ENCODE data around the gene KIRREL3. TPM values are rescaled to one million over a fixed set of nuclear protein-coding genes. Genes with fewer than 3 reads are reported as not detected.

The KIRREL3 gene
- total RNA-seq, 2 donors from 2014 or later: 0.28 TPM; not detected in 1

GRCh38 chr11:126627421-126627820 lies 373.1 kb downstream of the KIRREL3 start:
- Histone ChIP-seq H3K36me3 (no peaks in the 10 kb centered on the region), H3K27ac (no peak overlapping the region), H3K4me3 (no peak overlapping the region), H3K27me3 (replicated peaks; ENCODE audit: insufficient read depth) (no peaks in the 10 kb centered on the region), H3K4me1 (replicated peaks) (no peaks in the 10 kb centered on the region), H3K9me3 (no peaks in the 10 kb centered on the region)
- TF ChIP-seq POLR2AphosphoS5 (IDR thresholded peaks at IDR 0.05): no peak
- no peak for TF ChIP-seq POLR2A (IDR thresholded peaks at IDR 0.05)
- no peak for TF ChIP-seq CTCF (IDR thresholded peaks at IDR 0.05)
- DNase-seq (ENCODE audit: low spot score): no peak
- WGBS: 86% methylated on average over 7 of the region's 7 CpGs
- intact Hi-C loops (cut with DNase I): no loop called here

GRCh38 chr11:126624506-126624905 lies 376.1 kb downstream of the KIRREL3 start:
- DNase-seq (ENCODE audit: low spot score): no peak
- H3K4me1 ChIP-seq (replicated peaks): no peaks in the 10 kb centered on the region
- intact Hi-C loops (cut with DNase I): no loop called here
- H3K9me3 ChIP-seq: no peaks in the 10 kb centered on the region
- H3K4me3 ChIP-seq: no peak overlapping the region
- TF ChIP-seq POLR2AphosphoS5 (IDR thresholded peaks at IDR 0.05): no peak
- no peak for TF ChIP-seq CTCF (IDR thresholded peaks at IDR 0.05)
- no peak for TF ChIP-seq POLR2A (IDR thresholded peaks at IDR 0.05)
- H3K27ac ChIP-seq: no peak overlapping the region
- H3K27me3 ChIP-seq (replicated peaks; ENCODE audit: insufficient read depth): no peaks in the 10 kb centered on the region
- 46% methylated on average over 7 of the region's 7 CpGs for WGBS
- no peaks in the 10 kb centered on the region for H3K36me3 ChIP-seq

- WGBS: 86% methylated on average over 3 of the region's 3 CpGs
- H3K36me3 ChIP-seq: no peaks in the 10 kb centered on the region
- no peaks in the 10 kb centered on the region for H3K9me3 ChIP-seq
- no peak overlapping the region for H3K27ac ChIP-seq
- intact Hi-C loops (cut with DNase I): no loop called here
- DNase-seq (ENCODE audit: low spot score): no peak
- no peaks in the 10 kb centered on the region for H3K4me1 ChIP-seq (replicated peaks)
- no peak overlapping the region for H3K4me3 ChIP-seq
- TF ChIP-seq POLR2AphosphoS5 (IDR thresholded peaks at IDR 0.05) (no peak), CTCF (IDR thresholded peaks at IDR 0.05) (no peak), POLR2A (IDR thresholded peaks at IDR 0.05) (no peak)
- no peaks in the 10 kb centered on the region for H3K27me3 ChIP-seq (replicated peaks; ENCODE audit: insufficient read depth)
Observed at GRCh38 chr11:126619516-126619915, 381.1 kb downstream of the KIRREL3 start.

DNA sequence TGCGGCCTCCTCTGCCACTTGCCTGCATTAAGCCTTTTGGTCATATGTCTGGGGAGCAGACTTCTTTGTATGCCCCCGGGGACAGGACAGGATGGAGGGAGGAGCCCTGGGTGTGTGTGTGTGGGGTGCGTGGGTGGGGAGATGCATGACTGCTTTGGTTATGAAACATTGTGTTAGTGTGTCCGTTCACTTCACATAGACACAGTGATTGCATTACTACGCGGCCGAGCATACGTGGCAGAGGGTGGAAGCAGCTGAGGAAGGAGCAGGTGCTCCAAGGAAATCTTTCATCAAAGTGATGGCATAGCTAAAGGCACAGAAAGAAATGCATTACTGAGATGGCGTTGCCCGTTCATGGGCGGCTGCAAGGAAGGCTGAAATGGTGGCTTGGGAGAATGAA lies 384.7 kb downstream of the KIRREL3 start:
- H3K4me3 ChIP-seq: no peak overlapping the region
- DNase-seq (ENCODE audit: low spot score): no peak
- no peaks in the 10 kb centered on the region for H3K4me1 ChIP-seq (replicated peaks)
- TF ChIP-seq POLR2A (IDR thresholded peaks at IDR 0.05) (no peak), POLR2AphosphoS5 (IDR thresholded peaks at IDR 0.05) (no peak), CTCF (IDR thresholded peaks at IDR 0.05) (no peak)
- intact Hi-C loops (cut with DNase I): no loop called here
- H3K36me3 ChIP-seq: no peaks in the 10 kb centered on the region
- no peaks in the 10 kb centered on the region for H3K9me3 ChIP-seq
- no peak overlapping the region for H3K27ac ChIP-seq
- WGBS: 96% methylated on average over 11 of the region's 11 CpGs
- no peaks in the 10 kb centered on the region for H3K27me3 ChIP-seq (replicated peaks; ENCODE audit: insufficient read depth)

GRCh38 chr11:126613272-126613671 lies 387.3 kb downstream of the KIRREL3 start:
- DNase-seq (ENCODE audit: low spot score): no peak
- Histone ChIP-seq H3K9me3 (no peaks in the 10 kb centered on the region), H3K27me3 (replicated peaks; ENCODE audit: insufficient read depth) (no peaks in the 10 kb centered on the region), H3K27ac (no peak overlapping the region), H3K4me3 (no peak overlapping the region), H3K4me1 (replicated peaks) (no peaks in the 10 kb centered on the region), H3K36me3 (no peaks in the 10 kb centered on the region)
- TF ChIP-seq POLR2A (IDR thresholded peaks at IDR 0.05): no peak
- no peak for TF ChIP-seq POLR2AphosphoS5 (IDR thresholded peaks at IDR 0.05)
- no peak for TF ChIP-seq CTCF (IDR thresholded peaks at IDR 0.05)
- intact Hi-C loops (cut with DNase I): no loop called here
- WGBS: 87% methylated on average over 4 of the region's 4 CpGs

Data from prostate gland (tissue), 2 donors.